ENCODE data around the gene HOXA2. TPM values are rescaled to one million over a fixed set of nuclear protein-coding genes. Genes with fewer than 3 reads are reported as not detected.

The HOXA2 gene
- total and polyA plus RNA-seq, 2 of the 8 experiments (the other 6 are each of a cell fraction or from before 2014, with no cell fraction given): not detected

DNA sequence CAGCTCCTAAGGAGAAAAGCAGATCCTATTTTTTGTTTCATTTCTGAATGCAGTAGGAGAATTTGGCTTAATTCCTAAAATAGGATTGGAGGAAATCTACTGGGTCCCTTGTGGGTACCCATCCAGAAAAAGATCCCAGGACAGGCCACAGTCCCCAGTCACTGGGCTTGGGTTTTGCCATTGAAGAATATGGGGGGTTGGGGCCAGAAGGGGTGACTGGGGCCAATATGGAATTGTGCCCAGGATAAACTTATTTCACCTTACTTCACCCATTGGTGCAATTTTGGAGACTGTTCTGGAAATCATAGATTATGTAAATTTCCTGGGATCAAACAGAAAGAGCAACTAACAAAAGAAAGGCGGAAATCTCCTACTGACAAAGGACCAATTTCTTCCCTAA, 36.0 kb upstream of the HOXA2 start:
- no peak overlapping the region for H3K4ac ChIP-seq (replicated peaks; ENCODE audit: insufficient read length, low read depth, low read length)
- POLR2A ChIA-PET (ENCODE audit: partially characterized antibody): no interaction called here
- no peaks in the 10 kb centered on the region for H3K79me1 ChIP-seq (ENCODE audit: low read depth, low read length)
- H2BK5ac ChIP-seq (ENCODE audit: low read depth, low read length): no peak overlapping the region
- H3K9me3 ChIP-seq (ENCODE audit: insufficient read depth in 2 of 2, low read depth in 1 of 2, low read length in 1 of 2): no peaks in the 10 kb centered on the region
- peaks cover 18 to 21% of the 10 kb centered on the region in 2 experiments for H4K20me1 ChIP-seq (replicated peaks in 1 of 2; ENCODE audit: control insufficient read depth in 1 of 2, insufficient read depth in 2 of 2, low read length in 2 of 2)
- no peak overlapping the region for H4K8ac ChIP-seq (ENCODE audit: extremely low read depth, insufficient read depth, low read length)
- peaks cover 0 to 10% (median 0%) of the 10 kb centered on the region in 4 experiments; a peak in 1 of 8 replicates for H3K36me3 ChIP-seq (ENCODE audit: control insufficient read depth in 2 of 4, insufficient read depth in 4 of 4, low read length in 3 of 4)
- no peak overlapping the region for H3K27ac ChIP-seq (ENCODE audit: low read depth, low read length)
- TF ChIP-seq EZH2 (IDR thresholded peaks at IDR 0.05; ENCODE audit: low read depth, low read length, severe bottlenecking) (no peak), HDAC6 (IDR thresholded peaks at IDR 0.05; ENCODE audit: low read depth, low read length) (no peak), SIX5 (IDR thresholded peaks at IDR 0.05; ENCODE audit: low read depth, low read length) (no peak), RNF2 (IDR thresholded peaks at IDR 0.05; ENCODE audit: borderline replicate concordance, low read depth, low read length, missing control alignments, poor library complexity, severe bottlenecking) (no peak), TAF1 (IDR thresholded peaks at IDR 0.05; ENCODE audit: low read depth, low read length) (no peak), CREB1 (IDR thresholded peaks at IDR 0.05) (no peak), SIN3A (conservative IDR thresholded peaks at IDR 0.05 in 1 of 2, IDR thresholded peaks at IDR 0.05 in 1 of 2; ENCODE audit: low read depth in 1 of 2, low read length in 2 of 2) (no peak), CEBPB (IDR thresholded peaks at IDR 0.05; ENCODE audit: low read depth, low read length) (no peak), KDM4A (IDR thresholded peaks at IDR 0.05; ENCODE audit: low read depth, low read length, severe bottlenecking) (no peak), NANOG (IDR thresholded peaks at IDR 0.05; ENCODE audit: insufficient read depth, low read depth, low read length, poor library complexity, severe bottlenecking) (no peak), SP1 (IDR thresholded peaks at IDR 0.05; ENCODE audit: low read depth, low read length) (no peak), KDM5A (IDR thresholded peaks at IDR 0.05; ENCODE audit: low read length) (no peak), RXRA (IDR thresholded peaks at IDR 0.05; ENCODE audit: insufficient read depth, low read depth, low read length) (no peak)
- TF ChIP-seq, protein P1, sequence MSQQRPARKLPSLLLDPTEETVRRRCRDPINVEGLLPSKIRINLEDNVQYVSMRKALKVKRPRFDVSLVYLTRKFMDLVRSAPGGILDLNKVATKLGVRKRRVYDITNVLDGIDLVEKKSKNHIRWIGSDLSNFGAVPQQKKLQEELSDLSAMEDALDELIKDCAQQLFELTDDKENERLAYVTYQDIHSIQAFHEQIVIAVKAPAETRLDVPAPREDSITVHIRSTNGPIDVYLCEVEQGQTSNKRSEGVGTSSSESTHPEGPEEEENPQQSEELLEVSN (IDR thresholded peaks at IDR 0.05): no peak
- H3K9ac ChIP-seq (replicated peaks in 1 of 4; ENCODE audit: extremely low read depth in 1 of 4, low read depth in 3 of 4, low read length in 3 of 4): no peak overlapping the region
- H4K5ac ChIP-seq (ENCODE audit: insufficient read length, low read depth, low read length): no peak overlapping the region
- no peak overlapping the region for H3K4me3 ChIP-seq (ENCODE audit: extremely low read depth in 1 of 4, insufficient read depth in 2 of 4, low read depth in 3 of 4, low read length in 4 of 4)
- peaks cover 0 to 6% (median 3%) of the 10 kb centered on the region in 4 experiments; a peak in 4 of 7 replicates for H3K4me1 ChIP-seq (replicated peaks in 1 of 4; ENCODE audit: control insufficient read depth in 3 of 4, insufficient read depth in 4 of 4, low read length in 3 of 4)
- peaks cover 8% of the 10 kb centered on the region for H3K23me2 ChIP-seq (ENCODE audit: low read depth, low read length)
- H2BK12ac ChIP-seq (ENCODE audit: low read depth, low read length): no peak overlapping the region
- no peak for FAIRE-seq
- no peak overlapping the region for H2AFZ ChIP-seq (ENCODE audit: low read length)
- no peak overlapping the region for H3K14ac ChIP-seq (ENCODE audit: insufficient read length)
- H2AK5ac ChIP-seq (ENCODE audit: low read depth, low read length): no peak overlapping the region
- H3K79me2 ChIP-seq (ENCODE audit: control insufficient read depth in 1 of 2, insufficient read depth in 2 of 2, low read length in 2 of 2): no peaks in the 10 kb centered on the region
- H3K23ac ChIP-seq (ENCODE audit: insufficient read length): no peak overlapping the region
- no peak overlapping the region for H3K56ac ChIP-seq (replicated peaks; ENCODE audit: insufficient read length, low read depth, low read length)
- 36% methylated on average over 1 of the region's 1 CpG; no CpG with 5 or more reads in 1 of the 2 experiments for WGBS, 2 experiments (ENCODE audit: extremely low coverage in 1 of 2, insufficient coverage in 1 of 2, insufficient read length in 1 of 2, insufficient replicate concordance in 2 of 2, low coverage in 1 of 2, low lambda C conversion rate in 2 of 2, missing lambda C conversion rate in 1 of 2)
- H4K91ac ChIP-seq (replicated peaks; ENCODE audit: insufficient read length, low read length): no peak overlapping the region
- H2BK15ac ChIP-seq (ENCODE audit: low read length): no peak overlapping the region
- no peak overlapping the region for H2BK120ac ChIP-seq (replicated peaks; ENCODE audit: low read depth, low read length)
- no peak for DNase-seq (ENCODE audit: low read depth in 1 of 2, low spot score in 2 of 2)
- H3K4me2 ChIP-seq (ENCODE audit: insufficient read depth in 1 of 2, low read depth in 2 of 2, low read length in 2 of 2): no peak overlapping the region
- CTCF ChIA-PET (ENCODE audit: partially characterized antibody): no interaction called here
- peaks cover 98 to 100% (median 100%) of the 10 kb centered on the region in 4 experiments for H3K27me3 ChIP-seq (replicated peaks in 1 of 4; ENCODE audit: control insufficient read depth in 3 of 4, extremely low read depth in 1 of 4, insufficient read depth in 3 of 4, low read length in 3 of 4)
- H3K18ac ChIP-seq (ENCODE audit: extremely low read depth, low read length): no peak overlapping the region
- no peak overlapping the region for H2BK20ac ChIP-seq (ENCODE audit: low read length)
